Stimulated activated CD8-positive, alpha-beta memory T cell treated with anti-CD3 and anti-CD28 coated beads, Interleukin-2, amount 100 ng/mL, for 48 hours (primary cell): ENCODE measurements around the gene MAB21L1.

Experiments used
- DNase-seq, 2 donors: peaks; one replicate each; pipeline ENCODE4 v3.0.0-alpha.2; 2020; ENCODE audit warnings: low read depth in 2 of 2

The MAB21L1 gene

DNA sequence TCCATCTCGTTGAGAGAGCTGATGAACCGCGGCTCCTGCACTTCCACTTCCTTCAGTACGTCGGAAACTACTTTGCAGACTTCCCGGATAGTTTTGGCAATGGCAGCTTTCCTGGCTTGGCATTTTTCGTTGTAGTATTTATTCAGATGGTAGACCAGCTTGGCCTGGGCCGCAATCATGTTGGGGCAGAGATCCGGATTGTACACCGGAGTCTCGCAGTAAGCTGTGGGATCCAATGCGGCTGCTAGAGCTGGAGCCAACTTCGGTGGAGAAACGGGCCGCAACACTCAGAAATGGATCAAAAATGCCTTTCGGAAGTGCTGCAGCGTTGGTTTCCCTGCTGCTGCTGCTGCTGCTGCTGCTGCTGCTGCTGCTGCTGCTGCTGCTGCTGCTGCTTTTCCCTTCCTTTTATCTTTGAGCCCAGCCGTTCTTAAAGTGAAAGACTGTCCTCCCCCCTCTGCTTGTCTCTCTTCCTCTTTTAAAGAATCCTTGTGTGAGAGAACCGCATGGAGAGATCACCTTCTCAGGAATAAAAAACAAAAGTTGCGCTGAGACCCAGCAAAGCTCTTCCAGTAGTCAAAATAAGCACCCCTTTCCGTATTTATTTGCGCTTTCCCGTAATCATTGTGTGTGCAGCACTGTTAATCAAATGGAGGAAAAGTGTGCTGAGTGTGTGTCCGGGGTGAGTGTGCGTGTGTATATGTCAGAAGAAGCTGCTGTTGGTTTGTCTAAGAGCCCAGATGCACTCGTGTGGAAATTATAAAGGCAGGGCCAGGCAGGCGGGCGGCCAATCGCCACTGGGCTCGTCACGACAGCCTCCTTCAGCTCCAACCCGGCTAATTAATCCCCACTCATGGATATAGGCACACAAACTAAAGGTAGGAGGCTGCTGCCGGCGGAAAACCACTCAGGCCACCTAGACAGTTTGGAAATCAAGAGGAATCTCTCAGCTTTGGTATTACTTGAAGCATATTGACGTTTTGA is at the start of gene MAB21L1:
MAB21L1 (minus strand) TSS at position 730 of the 984 bp plus-strand sequence; CDS start at position 179, 551 bp downstream.
- DNase-seq: no peak

- no peak for DNase-seq
Measured at GRCh38 chr13:35524171-35524570, 47.7 kb upstream of the MAB21L1 start.

DNA sequence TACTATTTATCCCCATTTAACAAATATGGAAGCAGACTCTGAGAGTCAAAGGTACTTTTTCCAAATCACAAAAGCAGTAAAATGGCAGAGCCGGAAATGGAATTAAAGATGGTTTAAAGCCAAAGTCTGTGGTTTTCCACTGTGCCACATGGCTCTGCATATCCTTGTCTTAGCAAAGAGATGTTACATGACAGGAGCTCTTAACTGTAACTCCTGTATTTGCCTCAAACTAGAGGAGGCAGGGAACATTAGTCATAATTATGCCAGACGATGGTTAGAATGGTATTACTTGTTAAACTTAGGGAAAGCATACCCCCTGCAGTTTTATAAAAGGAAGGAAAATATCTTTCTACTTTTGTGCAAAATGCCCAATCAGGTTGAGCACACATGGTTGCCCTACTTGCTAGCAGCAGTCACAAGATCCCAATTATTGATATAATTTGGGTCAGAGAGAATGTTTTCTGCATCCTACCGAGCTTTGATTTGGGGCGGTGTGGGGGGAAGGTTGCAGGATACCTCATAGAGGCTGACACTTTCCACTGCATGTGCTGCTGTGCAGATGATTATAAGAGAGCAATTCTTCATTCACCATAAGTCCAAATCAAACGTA is 42.0 kb upstream of the MAB21L1 start:
- no peak for DNase-seq

- no peak for DNase-seq
Measured at GRCh38 chr13:35514801-35515502, 38.5 kb upstream of the MAB21L1 start.

GRCh38 chr13:35514061-35514477 is 37.6 kb upstream of the MAB21L1 start:
- no peak for DNase-seq

DNA sequence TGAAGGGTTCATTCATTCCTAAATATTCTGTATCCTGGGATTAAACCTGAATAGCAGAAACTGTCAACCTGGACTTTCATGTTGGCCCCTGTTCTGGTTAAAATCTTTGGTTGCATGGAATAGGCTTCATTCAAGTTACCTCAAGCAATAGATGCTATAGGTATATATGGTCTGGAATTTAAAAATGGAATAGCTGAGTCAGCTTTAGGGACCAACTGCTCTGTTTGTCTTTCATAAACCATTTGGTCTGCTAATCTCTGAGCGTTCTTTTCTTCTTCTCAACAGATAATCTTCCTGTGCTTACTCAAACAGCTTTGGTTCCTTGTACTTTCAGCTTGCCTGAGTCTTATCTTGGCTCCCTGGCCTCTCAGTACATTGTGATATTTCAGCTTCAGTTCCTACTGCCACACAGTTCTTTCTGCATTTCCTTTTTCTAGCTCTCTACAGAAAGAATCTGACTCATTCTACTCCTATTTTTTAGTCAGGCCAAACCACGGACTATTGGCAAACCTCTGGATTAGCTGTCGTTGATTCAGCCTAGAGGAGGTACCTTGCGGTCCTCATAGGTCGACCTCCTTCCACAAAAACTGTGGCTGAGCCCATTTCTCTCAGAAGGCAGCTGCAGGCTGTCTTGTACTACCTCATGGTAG is 35.9 kb upstream of the MAB21L1 start:
- DNase-seq: no peak

GRCh38 chr13:35502456-35502855 is 26.0 kb upstream of the MAB21L1 start:
- no peak for DNase-seq

DNA sequence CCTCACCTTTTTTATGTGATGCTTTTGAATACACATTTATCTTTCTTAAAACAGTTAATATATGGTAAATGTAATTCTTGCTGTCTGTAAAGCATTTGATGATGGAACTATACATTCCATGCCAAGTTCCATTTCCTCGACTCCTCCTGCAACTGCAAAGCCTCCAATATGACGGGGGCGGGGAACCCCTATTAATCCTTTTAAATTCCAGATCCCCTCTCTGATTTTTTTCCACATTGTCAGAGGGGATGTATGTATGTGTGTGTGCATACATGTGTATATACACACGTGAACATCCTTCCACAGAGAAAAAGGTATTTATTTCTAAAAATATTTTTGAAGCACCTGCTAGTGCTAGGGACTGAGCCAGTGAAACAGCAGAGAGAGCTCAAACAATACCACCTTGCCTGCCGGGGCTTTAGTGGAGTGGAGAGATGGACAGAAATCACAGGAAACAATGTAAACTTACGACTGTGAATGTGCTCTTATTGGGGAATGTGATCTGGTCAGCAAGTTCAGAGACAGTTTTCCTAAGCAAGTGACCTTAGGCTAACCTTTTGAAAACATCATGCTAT is 25.3 kb upstream of the MAB21L1 start:
- DNase-seq: no peak

- DNase-seq: no peak
Measured at GRCh38 chr13:35500144-35500543, 23.7 kb upstream of the MAB21L1 start.

GRCh38 chr13:35499676-35500075 is 23.2 kb upstream of the MAB21L1 start:
- no peak for DNase-seq

DNA sequence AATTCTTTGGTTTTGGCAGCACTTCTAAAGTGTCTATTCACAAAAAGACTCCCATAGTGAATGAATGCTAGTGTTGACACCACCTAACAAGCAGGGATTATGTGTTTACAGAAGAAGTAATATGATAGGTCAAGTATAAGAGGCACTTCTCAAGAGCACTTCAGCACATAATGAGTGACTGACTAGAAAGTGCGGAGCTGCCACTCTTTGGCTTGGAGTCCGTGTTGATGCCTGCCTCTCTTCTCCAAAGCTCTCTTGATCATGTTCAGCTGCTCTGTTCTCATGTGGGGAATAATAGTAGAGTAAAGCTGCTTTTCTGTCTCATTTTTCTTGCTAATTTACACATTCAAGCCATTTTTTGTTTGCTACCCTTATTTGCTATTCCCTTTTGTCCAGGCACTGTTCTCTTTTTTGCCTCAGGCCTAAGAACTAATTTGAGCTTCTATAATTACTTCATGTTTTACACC is 22.7 kb upstream of the MAB21L1 start:
- DNase-seq: no peak

DNA sequence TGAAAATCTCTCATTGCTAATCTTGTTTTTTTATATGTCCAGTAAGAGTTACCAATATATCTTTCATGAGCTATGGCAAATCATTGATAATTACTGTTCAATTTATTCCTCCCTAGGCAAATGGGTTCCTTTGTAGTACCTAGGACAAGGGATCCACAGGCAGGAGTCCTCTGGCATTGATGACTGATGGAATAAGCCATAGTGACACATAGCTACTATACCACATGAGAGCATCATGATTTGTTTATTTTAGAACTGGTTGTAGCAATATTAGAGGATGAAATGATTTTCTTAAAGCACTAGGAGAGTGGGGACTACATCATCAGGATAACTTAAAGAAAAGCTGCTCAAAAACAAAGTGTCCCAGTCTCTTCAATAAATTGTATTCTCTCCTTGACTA is 21.7 kb upstream of the MAB21L1 start:
- DNase-seq: no peak

- no peak for DNase-seq
Measured at GRCh38 chr13:35496761-35497386, 20.4 kb upstream of the MAB21L1 start.

- no peak for DNase-seq
Measured at GRCh38 chr13:35496006-35496405, 19.5 kb upstream of the MAB21L1 start.

DNA sequence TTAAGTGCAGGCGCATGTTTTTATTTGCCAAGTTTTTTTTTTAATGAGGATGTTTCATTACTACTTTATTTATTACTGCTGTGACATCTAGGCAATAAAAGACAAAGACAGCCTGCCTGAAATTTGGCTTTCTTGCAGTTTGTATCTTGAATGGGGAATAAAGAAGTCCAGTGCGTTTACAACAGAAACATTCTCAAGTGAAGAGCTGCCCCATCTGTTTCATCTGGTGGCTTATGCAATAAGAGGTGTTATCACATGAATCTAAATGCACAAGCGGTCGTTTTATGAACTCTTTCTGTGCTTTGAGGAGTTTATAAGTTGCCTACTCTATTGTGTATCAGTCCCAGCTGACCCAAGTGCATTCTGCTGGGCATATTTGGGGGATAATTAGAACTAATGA is 12.6 kb upstream of the MAB21L1 start:
- DNase-seq: no peak

DNA sequence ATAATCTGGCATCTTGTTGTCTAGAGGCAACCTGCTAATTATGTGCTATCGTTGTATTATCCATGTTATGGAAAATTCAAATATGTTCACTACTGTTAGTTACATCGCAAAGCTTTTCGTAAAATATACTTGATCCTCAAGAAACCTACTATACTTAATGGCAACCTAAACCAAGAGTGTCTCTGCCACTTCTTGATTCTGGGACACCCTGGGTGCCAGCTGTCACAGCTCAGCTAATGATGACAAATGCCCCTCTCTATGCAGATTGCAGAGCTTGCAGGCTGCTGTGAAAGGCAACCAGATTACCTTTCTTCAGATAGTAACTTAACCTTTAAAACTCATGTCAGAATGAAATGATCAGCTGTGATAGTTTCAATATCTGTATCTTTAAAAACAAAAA is 8.9 kb upstream of the MAB21L1 start:
- no peak for DNase-seq

GRCh38 chr13:35484384-35484783 is 7.9 kb upstream of the MAB21L1 start:
- DNase-seq: no peak

DNA sequence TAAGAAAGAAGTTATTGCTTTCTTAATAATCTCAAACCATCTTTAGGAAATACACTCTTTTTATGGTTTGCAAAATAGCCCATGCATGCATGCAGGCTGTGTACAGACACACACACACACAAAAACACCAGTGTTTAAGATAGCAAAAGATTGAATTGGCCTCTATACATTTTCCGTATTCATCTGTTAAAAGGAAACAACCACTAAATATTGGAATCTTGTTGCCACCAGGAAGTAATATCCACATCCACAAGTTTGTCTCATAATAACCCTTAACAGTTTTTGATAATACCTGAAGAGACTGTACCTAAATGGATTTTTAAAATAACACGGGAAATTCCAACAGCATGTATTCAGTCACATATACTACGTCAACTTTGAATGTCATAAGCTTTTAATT is 7.3 kb upstream of the MAB21L1 start:
- DNase-seq: no peak

GRCh38 chr13:35482527-35482926 is 6.0 kb upstream of the MAB21L1 start:
- no peak for DNase-seq

DNA sequence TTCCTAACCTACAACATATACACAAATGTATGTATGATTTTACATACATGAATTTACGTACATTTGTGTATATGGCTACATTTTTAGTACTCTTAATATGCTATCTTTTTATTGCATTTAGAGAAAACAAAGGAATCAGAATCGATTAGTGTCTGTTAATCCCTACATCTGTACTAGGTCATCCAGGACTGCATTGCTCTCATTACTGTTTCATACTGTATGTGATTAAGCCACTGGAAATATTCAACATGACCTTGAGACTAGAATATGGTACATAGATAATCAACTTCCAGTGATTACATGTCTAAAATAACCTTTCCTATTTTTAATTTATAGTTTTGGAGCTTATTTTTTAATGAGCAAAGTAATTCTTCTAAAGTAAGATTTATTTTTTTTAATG is 5.3 kb upstream of the MAB21L1 start:
- DNase-seq: no peak

- no peak for DNase-seq
Measured at GRCh38 chr13:35480346-35480745, 3.9 kb upstream of the MAB21L1 start.
